ENCODE results near the gene SRSF4. TPM values are rescaled to one million over a fixed set of nuclear protein-coding genes. Genes with fewer than 3 reads are reported as not detected.

The SRSF4 gene
- total RNA-seq, 1 experiment from 2014 or later: 69.0 TPM

DNA sequence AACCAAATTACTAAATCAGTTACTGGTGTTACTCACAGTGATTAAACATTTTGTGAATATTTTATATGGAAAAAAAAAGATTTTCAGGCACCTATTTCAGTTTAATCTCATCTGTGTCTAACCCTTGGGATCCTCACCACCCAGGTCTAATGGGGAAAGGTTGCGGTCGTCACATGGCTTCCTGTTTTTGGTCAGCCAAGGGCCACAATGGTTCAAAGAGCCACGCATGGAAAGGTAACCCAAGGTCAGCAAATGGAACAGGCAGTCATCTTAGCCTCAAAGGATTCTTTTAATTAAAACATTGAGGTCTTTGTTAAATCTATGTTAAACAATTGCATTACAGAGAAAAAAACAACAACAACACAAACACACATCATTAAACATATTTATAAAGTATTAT lies 21.9 kb downstream of the SRSF4 start:
- H3K4me1 ChIP-seq (ENCODE audit: control insufficient read depth in 1 of 2, insufficient read depth in 2 of 2, low read length in 2 of 2): no peaks in the 10 kb centered on the region
- H3K9me3 ChIP-seq (ENCODE audit: control insufficient read depth in 1 of 2, insufficient read depth in 1 of 2, low read depth in 1 of 2, low read length in 2 of 2): no peaks in the 10 kb centered on the region
- no peak overlapping the region for H3K4me3 ChIP-seq (replicated peaks in 1 of 2; ENCODE audit: low read depth in 1 of 2, low read length in 2 of 2)
- no peak overlapping the region for H2AFZ ChIP-seq (ENCODE audit: low read depth, low read length, poor library complexity, severe bottlenecking)
- no peak for ATAC-seq
- intact Hi-C loops (cut with micrococcal nuclease): no loop called here
- H3K4me2 ChIP-seq (ENCODE audit: low read length): no peak overlapping the region
- ChIA-PET RAD21 (ENCODE audit: low non-redundant PET in 1 of 2, low total read pairs in 2 of 2, uncharacterized antibody in 2 of 2, unreplicated experiment in 2 of 2) (no interaction called here), CTCF (interaction anchor here (0.8 kb wide), 1 partner anchor 10 kb away, joined by 3 read pairs; no protein-coding TSS in a partner anchor), POLR2A (no interaction called here)
- peaks cover 38 to 54% of the 10 kb centered on the region in 2 experiments for H3K36me3 ChIP-seq (ENCODE audit: control insufficient read depth in 1 of 2, insufficient read depth in 2 of 2, low read length in 2 of 2)
- no peaks in the 10 kb centered on the region for H3K27me3 ChIP-seq (ENCODE audit: insufficient read depth, low read length)
- no peak for DNase-seq (ENCODE audit: low read depth, low spot score)
- no TSS peak for BruUV-seq (replicated peaks)
- H3K27ac ChIP-seq (ENCODE audit: low read depth, low read length): no peak overlapping the region
- no peaks in the 10 kb centered on the region for H3K9me2 ChIP-seq (ENCODE audit: insufficient read depth)
- H4K20me1 ChIP-seq (ENCODE audit: insufficient read depth): peaks cover 33% of the 10 kb centered on the region
- peaks cover 99% of the 10 kb centered on the region for H3K79me2 ChIP-seq (ENCODE audit: insufficient read depth, low read length)
- TF ChIP-seq, protein P1, sequence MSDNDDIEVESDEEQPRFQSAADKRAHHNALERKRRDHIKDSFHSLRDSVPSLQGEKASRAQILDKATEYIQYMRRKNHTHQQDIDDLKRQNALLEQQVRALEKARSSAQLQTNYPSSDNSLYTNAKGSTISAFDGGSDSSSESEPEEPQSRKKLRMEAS (IDR thresholded peaks at IDR 0.05): no peak
- TF ChIP-seq POLR2A (IDR thresholded peaks at IDR 0.05; ENCODE audit: borderline replicate concordance, extremely low read depth, insufficient read depth, insufficient read length): no peak
- TF ChIP-seq FOSL1 (IDR thresholded peaks at IDR 0.05; ENCODE audit: low read depth): no peak
- TF ChIP-seq, protein P2, sequence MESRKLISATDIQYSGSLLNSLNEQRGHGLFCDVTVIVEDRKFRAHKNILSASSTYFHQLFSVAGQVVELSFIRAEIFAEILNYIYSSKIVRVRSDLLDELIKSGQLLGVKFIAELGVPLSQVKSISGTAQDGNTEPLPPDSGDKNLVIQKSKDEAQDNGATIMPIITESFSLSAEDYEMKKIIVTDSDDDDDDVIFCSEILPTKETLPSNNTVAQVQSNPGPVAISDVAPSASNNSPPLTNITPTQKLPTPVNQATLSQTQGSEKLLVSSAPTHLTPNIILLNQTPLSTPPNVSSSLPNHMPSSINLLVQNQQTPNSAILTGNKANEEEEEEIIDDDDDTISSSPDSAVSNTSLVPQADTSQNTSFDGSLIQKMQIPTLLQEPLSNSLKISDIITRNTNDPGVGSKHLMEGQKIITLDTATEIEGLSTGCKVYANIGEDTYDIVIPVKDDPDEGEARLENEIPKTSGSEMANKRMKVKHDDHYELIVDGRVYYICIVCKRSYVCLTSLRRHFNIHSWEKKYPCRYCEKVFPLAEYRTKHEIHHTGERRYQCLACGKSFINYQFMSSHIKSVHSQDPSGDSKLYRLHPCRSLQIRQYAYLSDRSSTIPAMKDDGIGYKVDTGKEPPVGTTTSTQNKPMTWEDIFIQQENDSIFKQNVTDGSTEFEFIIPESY (IDR thresholded peaks at IDR 0.05; ENCODE audit: extremely low read depth, insufficient replicate concordance, low read length): no peak
- no peak for TF ChIP-seq POLR2AphosphoS5 (IDR thresholded peaks at IDR 0.05; ENCODE audit: low read depth, low read length)
- TF ChIP-seq JUND (IDR thresholded peaks at IDR 0.05): no peak
- no peak for TF ChIP-seq SIN3A (IDR thresholded peaks at IDR 0.05; ENCODE audit: low read depth)
- TF ChIP-seq SRF (IDR thresholded peaks at IDR 0.05; ENCODE audit: low read depth): no peak
- H3K9ac ChIP-seq (ENCODE audit: low read length): no peak overlapping the region

DNA sequence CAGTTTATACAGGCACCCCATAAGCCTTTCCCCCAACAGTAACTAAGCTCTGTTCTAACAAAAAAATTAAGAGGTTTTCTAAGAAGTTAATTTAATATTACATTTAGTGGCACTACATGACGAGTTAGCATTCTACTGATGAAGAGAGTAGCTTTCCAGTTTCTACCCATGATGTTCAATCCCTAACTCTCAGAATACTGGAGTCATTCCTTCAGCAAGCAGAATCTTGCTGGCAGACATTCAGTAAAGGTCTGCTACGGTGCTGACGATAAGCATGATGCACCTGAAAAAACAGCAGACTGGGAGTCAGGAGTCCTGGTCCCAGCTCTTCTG lies 24.5 kb downstream of the SRSF4 start:
- CTCF ChIA-PET: interaction anchor here (2.0 kb wide), 1 partner anchor 24 kb away, joined by 5 read pairs; the partner anchor contains the start of gene SRSF4
- H2AFZ ChIP-seq (ENCODE audit: low read depth, low read length, poor library complexity, severe bottlenecking): no peak overlapping the region
- intact Hi-C loops (cut with micrococcal nuclease): no loop called here
- peaks cover 20% of the 10 kb centered on the region; the same call in 1 of the 2 replicates for H4K20me1 ChIP-seq (ENCODE audit: insufficient read depth)
- DNase-seq (ENCODE audit: low read depth, low spot score) (no peak), ATAC-seq (no peak)
- H3K9ac ChIP-seq (ENCODE audit: low read length): no peak overlapping the region
- no TSS peak for BruUV-seq (replicated peaks)
- RAD21 ChIA-PET (ENCODE audit: low non-redundant PET in 1 of 2, low total read pairs in 2 of 2, uncharacterized antibody in 2 of 2, unreplicated experiment in 2 of 2): no interaction called here
- no peak overlapping the region for H3K27ac ChIP-seq (ENCODE audit: low read depth, low read length)
- no peaks in the 10 kb centered on the region for H3K9me2 ChIP-seq (ENCODE audit: insufficient read depth)
- H3K79me2 ChIP-seq (ENCODE audit: insufficient read depth, low read length): peaks cover 96% of the 10 kb centered on the region
- H3K9me3 ChIP-seq (ENCODE audit: control insufficient read depth in 1 of 2, insufficient read depth in 1 of 2, low read depth in 1 of 2, low read length in 2 of 2): no peaks in the 10 kb centered on the region
- no peak overlapping the region for H3K4me2 ChIP-seq (ENCODE audit: low read length)
- no peak overlapping the region for H3K4me3 ChIP-seq (replicated peaks in 1 of 2; ENCODE audit: low read depth in 1 of 2, low read length in 2 of 2)
- no peaks in the 10 kb centered on the region for H3K27me3 ChIP-seq (ENCODE audit: insufficient read depth, low read length)
- POLR2A ChIA-PET: interaction anchor here (1.1 kb wide), 1 partner anchor 9 kb away, joined by 3 read pairs; no protein-coding TSS in a partner anchor
- H3K36me3 ChIP-seq (ENCODE audit: control insufficient read depth in 1 of 2, insufficient read depth in 2 of 2, low read length in 2 of 2): peaks cover 55 to 67% of the 10 kb centered on the region in 2 experiments
- H3K4me1 ChIP-seq (ENCODE audit: control insufficient read depth in 1 of 2, insufficient read depth in 2 of 2, low read length in 2 of 2): no peaks in the 10 kb centered on the region
- TF ChIP-seq, protein P3, sequence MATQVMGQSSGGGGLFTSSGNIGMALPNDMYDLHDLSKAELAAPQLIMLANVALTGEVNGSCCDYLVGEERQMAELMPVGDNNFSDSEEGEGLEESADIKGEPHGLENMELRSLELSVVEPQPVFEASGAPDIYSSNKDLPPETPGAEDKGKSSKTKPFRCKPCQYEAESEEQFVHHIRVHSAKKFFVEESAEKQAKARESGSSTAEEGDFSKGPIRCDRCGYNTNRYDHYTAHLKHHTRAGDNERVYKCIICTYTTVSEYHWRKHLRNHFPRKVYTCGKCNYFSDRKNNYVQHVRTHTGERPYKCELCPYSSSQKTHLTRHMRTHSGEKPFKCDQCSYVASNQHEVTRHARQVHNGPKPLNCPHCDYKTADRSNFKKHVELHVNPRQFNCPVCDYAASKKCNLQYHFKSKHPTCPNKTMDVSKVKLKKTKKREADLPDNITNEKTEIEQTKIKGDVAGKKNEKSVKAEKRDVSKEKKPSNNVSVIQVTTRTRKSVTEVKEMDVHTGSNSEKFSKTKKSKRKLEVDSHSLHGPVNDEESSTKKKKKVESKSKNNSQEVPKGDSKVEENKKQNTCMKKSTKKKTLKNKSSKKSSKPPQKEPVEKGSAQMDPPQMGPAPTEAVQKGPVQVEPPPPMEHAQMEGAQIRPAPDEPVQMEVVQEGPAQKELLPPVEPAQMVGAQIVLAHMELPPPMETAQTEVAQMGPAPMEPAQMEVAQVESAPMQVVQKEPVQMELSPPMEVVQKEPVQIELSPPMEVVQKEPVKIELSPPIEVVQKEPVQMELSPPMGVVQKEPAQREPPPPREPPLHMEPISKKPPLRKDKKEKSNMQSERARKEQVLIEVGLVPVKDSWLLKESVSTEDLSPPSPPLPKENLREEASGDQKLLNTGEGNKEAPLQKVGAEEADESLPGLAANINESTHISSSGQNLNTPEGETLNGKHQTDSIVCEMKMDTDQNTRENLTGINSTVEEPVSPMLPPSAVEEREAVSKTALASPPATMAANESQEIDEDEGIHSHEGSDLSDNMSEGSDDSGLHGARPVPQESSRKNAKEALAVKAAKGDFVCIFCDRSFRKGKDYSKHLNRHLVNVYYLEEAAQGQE (IDR thresholded peaks at IDR 0.05; ENCODE audit: low read depth): no peak
- TF ChIP-seq ZFX (IDR thresholded peaks at IDR 0.05) (no peak), POLR2AphosphoS5 (IDR thresholded peaks at IDR 0.05; ENCODE audit: low read depth, low read length) (no peak), ELF1 (IDR thresholded peaks at IDR 0.05; ENCODE audit: borderline replicate concordance, low read depth) (no peak), YY1 (IDR thresholded peaks at IDR 0.05; ENCODE audit: extremely low read depth, insufficient replicate concordance, low read depth, low read length) (no peak), EZH2phosphoT487 (IDR thresholded peaks at IDR 0.05; ENCODE audit: borderline replicate concordance) (no peak), JUND (IDR thresholded peaks at IDR 0.05) (no peak), EZH2 (IDR thresholded peaks at IDR 0.05) (no peak)
- TF ChIP-seq, protein P1 (IDR thresholded peaks at IDR 0.05): no peak
- TF ChIP-seq, protein P4, sequence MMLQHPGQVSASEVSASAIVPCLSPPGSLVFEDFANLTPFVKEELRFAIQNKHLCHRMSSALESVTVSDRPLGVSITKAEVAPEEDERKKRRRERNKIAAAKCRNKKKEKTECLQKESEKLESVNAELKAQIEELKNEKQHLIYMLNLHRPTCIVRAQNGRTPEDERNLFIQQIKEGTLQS (IDR thresholded peaks at IDR 0.05): no peak

All from HCT116 (cell line).